Measurements from ENCODE around the gene UBE2V1. TPM values are rescaled to one million over a fixed set of nuclear protein-coding genes. Genes with fewer than 3 reads are reported as not detected.

UBE2V1 gene
- total and polyA plus RNA-seq, 2 experiments from 2014 or later = 64.0 to 112 TPM

DNA sequence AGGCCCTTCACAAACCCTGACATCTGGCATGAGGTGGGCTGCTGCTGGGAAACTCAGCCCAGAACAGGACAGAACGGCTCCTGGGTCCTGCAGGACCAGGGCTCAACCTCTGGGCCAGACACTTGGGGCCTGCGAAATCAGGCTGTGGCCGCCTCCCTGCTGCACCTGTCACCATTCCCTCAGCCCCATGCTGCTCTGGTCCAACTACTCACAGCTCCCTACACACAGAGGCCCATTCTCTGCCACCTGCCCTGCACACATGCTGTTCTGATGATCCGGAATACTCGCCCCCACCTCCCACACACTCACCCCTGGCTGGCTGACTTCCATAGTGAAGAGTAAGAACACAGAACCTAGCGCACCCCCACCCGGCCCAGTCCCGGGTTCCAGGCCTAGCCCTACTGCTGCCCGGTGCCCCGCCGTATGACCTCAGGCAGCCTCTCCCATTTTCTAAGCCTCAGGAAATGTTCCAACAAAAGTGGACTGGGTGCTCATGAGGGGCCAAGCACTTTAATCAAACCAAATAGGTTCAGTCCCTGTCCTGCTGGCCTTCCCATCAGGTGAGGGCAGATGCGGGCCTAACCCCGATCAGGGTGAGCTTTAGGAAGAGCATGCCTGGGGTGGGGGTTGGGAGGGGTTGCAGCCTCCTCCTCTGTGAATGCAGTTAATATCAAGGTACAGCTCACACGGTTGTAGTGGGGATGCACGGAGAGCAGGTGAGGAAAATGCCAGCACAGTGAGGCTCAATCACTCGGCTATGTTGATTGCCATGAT lies 36.7 kb upstream of the UBE2V1 start:
- no peaks in the 10 kb centered on the region for H3K9me3 ChIP-seq (ENCODE audit: low read depth)
- peaks cover 86% of the 10 kb centered on the region for H3K79me2 ChIP-seq
- H3K27ac ChIP-seq = no peak overlapping the region
- H3K4me2 ChIP-seq = peak overlapping the region; percentile 95
- H2AFZ ChIP-seq = no peak overlapping the region
- TF ChIP-seq EZH2 (IDR thresholded peaks at IDR 0.05; ENCODE audit: borderline replicate concordance) (no peak), EZH2phosphoT487 (IDR thresholded peaks at IDR 0.05; ENCODE audit: low read depth, severe bottlenecking, unreplicated experiment) (no peak)
- TF ChIP-seq, protein P1, sequence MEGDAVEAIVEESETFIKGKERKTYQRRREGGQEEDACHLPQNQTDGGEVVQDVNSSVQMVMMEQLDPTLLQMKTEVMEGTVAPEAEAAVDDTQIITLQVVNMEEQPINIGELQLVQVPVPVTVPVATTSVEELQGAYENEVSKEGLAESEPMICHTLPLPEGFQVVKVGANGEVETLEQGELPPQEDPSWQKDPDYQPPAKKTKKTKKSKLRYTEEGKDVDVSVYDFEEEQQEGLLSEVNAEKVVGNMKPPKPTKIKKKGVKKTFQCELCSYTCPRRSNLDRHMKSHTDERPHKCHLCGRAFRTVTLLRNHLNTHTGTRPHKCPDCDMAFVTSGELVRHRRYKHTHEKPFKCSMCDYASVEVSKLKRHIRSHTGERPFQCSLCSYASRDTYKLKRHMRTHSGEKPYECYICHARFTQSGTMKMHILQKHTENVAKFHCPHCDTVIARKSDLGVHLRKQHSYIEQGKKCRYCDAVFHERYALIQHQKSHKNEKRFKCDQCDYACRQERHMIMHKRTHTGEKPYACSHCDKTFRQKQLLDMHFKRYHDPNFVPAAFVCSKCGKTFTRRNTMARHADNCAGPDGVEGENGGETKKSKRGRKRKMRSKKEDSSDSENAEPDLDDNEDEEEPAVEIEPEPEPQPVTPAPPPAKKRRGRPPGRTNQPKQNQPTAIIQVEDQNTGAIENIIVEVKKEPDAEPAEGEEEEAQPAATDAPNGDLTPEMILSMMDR (IDR thresholded peaks at IDR 0.05; ENCODE audit: poor library complexity) = no peak
- no peaks in the 10 kb centered on the region for H3K9me2 ChIP-seq (replicated peaks; ENCODE audit: insufficient read depth)
- no peaks in the 10 kb centered on the region for H4K20me1 ChIP-seq (ENCODE audit: insufficient read depth, poor library complexity, severe bottlenecking)
- H3K27me3 ChIP-seq = no peaks in the 10 kb centered on the region
- H3K4me3 ChIP-seq = no peak overlapping the region
- peaks cover 34% of the 10 kb centered on the region for H3K4me1 ChIP-seq (ENCODE audit: insufficient read depth)
- no peaks in the 10 kb centered on the region for H3K36me3 ChIP-seq (replicated peaks; ENCODE audit: insufficient read depth, low read depth)
- DNase-seq (ENCODE audit: low spot score) = no peak
- WGBS (ENCODE audit: low lambda C conversion rate, missing lambda C conversion rate) = 81% methylated on average over 14 of the region's 16 CpGs

DNA sequence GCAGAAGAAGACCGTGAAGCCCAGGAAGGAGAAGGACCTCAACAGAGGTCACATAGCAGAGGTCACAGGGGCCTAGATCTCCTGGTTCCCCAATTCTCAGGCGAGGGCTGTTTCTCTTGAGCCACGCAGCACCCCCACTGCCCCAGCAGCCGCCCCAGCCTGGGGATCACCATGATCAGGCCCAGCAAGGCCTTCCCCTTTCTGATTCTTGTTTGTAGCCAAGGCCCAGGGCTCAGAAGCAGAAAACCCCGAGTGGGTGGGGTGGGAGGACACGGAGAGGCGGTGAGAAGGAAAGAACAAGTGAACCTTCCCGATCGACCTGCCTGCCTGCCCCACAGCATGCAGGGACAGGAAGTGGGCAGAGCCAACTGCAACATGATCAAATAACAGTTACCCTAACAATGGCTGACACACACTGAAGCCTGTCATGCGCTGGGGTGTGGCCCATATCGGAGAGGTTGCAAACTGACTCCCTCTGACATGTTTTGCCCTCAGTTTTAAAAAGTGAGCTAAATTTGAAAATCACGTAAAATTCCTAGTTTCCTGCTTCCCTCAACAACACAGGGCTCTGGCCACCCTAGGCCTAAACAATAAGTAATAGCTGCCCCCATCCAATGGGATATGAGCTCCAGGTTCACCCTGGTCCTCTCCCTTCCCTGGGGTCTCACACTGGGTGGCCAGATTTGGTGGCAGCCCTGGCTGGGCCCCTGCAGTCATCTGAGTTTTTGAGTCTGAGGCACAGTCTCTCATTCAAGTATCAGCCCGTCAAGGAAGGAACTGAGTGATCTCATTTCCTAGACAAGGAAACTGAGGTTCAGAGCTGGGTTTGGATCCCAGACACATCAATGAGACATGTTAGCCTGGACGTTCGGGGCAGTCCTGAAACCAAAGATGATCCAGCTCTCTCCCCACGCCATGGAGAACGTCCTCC lies 34.0 kb upstream of the UBE2V1 start:
- no peaks in the 10 kb centered on the region for H3K9me3 ChIP-seq (ENCODE audit: low read depth)
- H3K9me2 ChIP-seq (replicated peaks; ENCODE audit: insufficient read depth) = no peaks in the 10 kb centered on the region
- H3K27ac ChIP-seq = peak overlapping the region; percentile 64
- TF ChIP-seq EZH2phosphoT487 (IDR thresholded peaks at IDR 0.05; ENCODE audit: low read depth, severe bottlenecking, unreplicated experiment) (no peak), EZH2 (IDR thresholded peaks at IDR 0.05; ENCODE audit: borderline replicate concordance) (no peak)
- TF ChIP-seq, protein P1 (IDR thresholded peaks at IDR 0.05; ENCODE audit: poor library complexity) = no peak
- no peaks in the 10 kb centered on the region for H3K36me3 ChIP-seq (replicated peaks; ENCODE audit: insufficient read depth, low read depth)
- DNase-seq (ENCODE audit: low spot score) = no peak
- peaks cover 25% of the 10 kb centered on the region for H3K4me1 ChIP-seq (ENCODE audit: insufficient read depth)
- peaks cover 88% of the 10 kb centered on the region for H3K79me2 ChIP-seq
- H3K4me3 ChIP-seq = no peak overlapping the region
- no peak overlapping the region for H2AFZ ChIP-seq
- H3K27me3 ChIP-seq = no peaks in the 10 kb centered on the region
- no peak overlapping the region for H3K4me2 ChIP-seq
- 81% methylated on average over 17 of the region's 17 CpGs for WGBS (ENCODE audit: low lambda C conversion rate, missing lambda C conversion rate)
- H4K20me1 ChIP-seq (ENCODE audit: insufficient read depth, poor library complexity, severe bottlenecking) = peaks cover 7% of the 10 kb centered on the region

DNA sequence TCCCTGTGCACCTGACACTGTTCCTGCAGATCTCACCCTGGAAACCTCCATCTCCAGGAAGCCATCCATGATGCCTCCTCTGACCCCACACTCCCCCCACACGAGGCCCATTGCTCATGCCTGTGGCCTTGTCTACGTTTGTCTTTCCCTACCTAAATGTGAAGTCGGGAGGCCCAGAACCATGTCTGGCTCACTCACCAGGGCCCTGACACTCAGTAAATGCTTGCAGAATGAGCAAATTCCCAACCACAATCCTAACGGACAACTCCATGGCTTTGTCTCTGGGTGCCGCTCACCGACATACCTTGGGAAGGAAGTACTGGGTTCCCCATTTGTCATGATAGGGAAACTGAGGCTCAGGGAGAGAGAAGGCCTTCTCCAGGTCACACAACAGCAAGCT lies 33.3 kb upstream of the UBE2V1 start:
- TF ChIP-seq EZH2phosphoT487 (IDR thresholded peaks at IDR 0.05; ENCODE audit: low read depth, severe bottlenecking, unreplicated experiment) = no peak
- TF ChIP-seq, protein P1 (IDR thresholded peaks at IDR 0.05; ENCODE audit: poor library complexity) = no peak
- TF ChIP-seq EZH2 (IDR thresholded peaks at IDR 0.05; ENCODE audit: borderline replicate concordance) = no peak
- Histone ChIP-seq H3K27me3 (no peaks in the 10 kb centered on the region), H2AFZ (no peak overlapping the region), H4K20me1 (ENCODE audit: insufficient read depth, poor library complexity, severe bottlenecking) (peaks cover 7% of the 10 kb centered on the region), H3K36me3 (replicated peaks; ENCODE audit: insufficient read depth, low read depth) (no peaks in the 10 kb centered on the region), H3K4me3 (no peak overlapping the region), H3K79me2 (peaks cover 88% of the 10 kb centered on the region), H3K9me3 (ENCODE audit: low read depth) (no peaks in the 10 kb centered on the region), H3K27ac (peak overlapping the region; percentile 64), H3K4me1 (ENCODE audit: insufficient read depth) (peaks cover 17% of the 10 kb centered on the region), H3K9me2 (replicated peaks; ENCODE audit: insufficient read depth) (no peaks in the 10 kb centered on the region), H3K4me2 (no peak overlapping the region)
- 91% methylated on average over 6 of the region's 6 CpGs for WGBS (ENCODE audit: low lambda C conversion rate, missing lambda C conversion rate)
- DNase-seq (ENCODE audit: low spot score) = no peak
